IMR-90 (cell line): ENCODE results near the gene CALML3. TPM values are rescaled to one million over a fixed set of nuclear protein-coding genes. Genes with fewer than 3 reads are reported as not detected.
A peak's percentile ranks its signal among the peaks of the same experiment; 100 is the strongest.

Experiments
- ATAC-seq: fragments of 200-7000 bp; cut with Tn5 transposase; 2 replicates; pipeline ENCODE4 v1.9.1; 2020; ENCODE audit warnings: low read depth, mild to moderate bottlenecking, moderate library complexity
- BruUV-seq: library from RNA; stranded (reverse); fragments of 400-500 nt; replicated peaks from 2 replicates; lab custom pipeline; 2021; lab: Mats Ljungman, UMichigan
- CTCF ChIA-PET: fragments of 300-600 bp; formaldehyde crosslinking; extraction: SDS; loops from one replicate; lab custom pipeline; 2021; ENCODE audit warnings: antibody characterized with exemption; lab: Yijun Ruan, JAX
- POLR2A ChIA-PET: fragments of 300-600 bp; sonication (Branson Sonifier 250); formaldehyde crosslinking; loops from one replicate; lab custom pipeline; 2022; ENCODE audit warnings: antibody characterized with exemption; ENCODE audit not compliant: unreplicated experiment; lab: Charles Lee
- DNase-seq: peaks from one replicate; pipeline ENCODE4 v3.0.0; 2013
- H2AFZ ChIP-seq: replicated peaks from 2 replicates; pipeline ENCODE3; 2013; ENCODE audit warnings: low read length, mild to moderate bottlenecking; ENCODE audit not compliant: poor library complexity
- H2AK5ac ChIP-seq: 2 replicates; pipeline ENCODE4 v1.6.1; 2013; ENCODE audit warnings: low read depth, low read length, inconsistent platforms
- H2AK9ac ChIP-seq: replicated peaks from 2 replicates; pipeline ENCODE3; 2013; ENCODE audit warnings: mild to moderate bottlenecking, low read depth, low read length, moderate library complexity; ENCODE audit not compliant: poor library complexity
- H2BK120ac ChIP-seq: 2 replicates; pipeline ENCODE4 v1.6.1; 2013; ENCODE audit warnings: low read depth, low read length, inconsistent platforms
- H2BK15ac ChIP-seq: 3 replicates; pipeline ENCODE4 v1.6.1; 2013; ENCODE audit warnings: low read depth, low read length, inconsistent platforms
- H2BK20ac ChIP-seq: 2 replicates; pipeline ENCODE4 v1.6.1; 2013; ENCODE audit warnings: low read depth, mild to moderate bottlenecking, inconsistent platforms, low read length, moderate library complexity
- H2BK5ac ChIP-seq: 2 replicates; pipeline ENCODE4 v1.6.1; 2013; ENCODE audit warnings: mild to moderate bottlenecking, low read depth, low read length, inconsistent platforms; ENCODE audit not compliant: poor library complexity, severe bottlenecking
- H3K14ac ChIP-seq: replicated peaks from 2 replicates; pipeline ENCODE4 v1.6.1; 2013; ENCODE audit warnings: low read depth, low read length, inconsistent platforms
- H3K18ac ChIP-seq: 2 replicates; pipeline ENCODE4 v1.6.1; 2013; ENCODE audit warnings: low read depth, low read length, control low read depth
- H3K23ac ChIP-seq: 2 replicates; pipeline ENCODE4 v1.6.1; 2013; ENCODE audit warnings: low read depth, low read length, inconsistent platforms
- H3K27ac ChIP-seq: 2 replicates; pipeline ENCODE4 v1.5.1; 2013; ENCODE audit warnings: mild to moderate bottlenecking, control low read depth, low read length; ENCODE audit not compliant: insufficient read depth
- H3K27me3 ChIP-seq: 2 replicates; pipeline ENCODE4 v1.6.1; 2013; ENCODE audit warnings: low read length; ENCODE audit not compliant: control insufficient read depth, insufficient read depth
- H3K36me3 ChIP-seq: 2 replicates; pipeline ENCODE4 v1.6.1; 2013; ENCODE audit warnings: low read length, mixed read lengths; ENCODE audit not compliant: control insufficient read depth, insufficient read depth
- H3K4ac ChIP-seq: 2 replicates; pipeline ENCODE4 v1.6.1; 2013; ENCODE audit warnings: low read depth, low read length, inconsistent platforms
- H3K4me1 ChIP-seq: 2 replicates; pipeline ENCODE4 v1.6.1; 2013; ENCODE audit warnings: low read length, mixed read lengths; ENCODE audit not compliant: control insufficient read depth, insufficient read depth
- H3K4me2 ChIP-seq: 2 replicates; pipeline ENCODE4 v1.6.1; 2013; ENCODE audit warnings: low read depth, mild to moderate bottlenecking, control low read depth, low read length, moderate library complexity
- H3K4me3 ChIP-seq: 2 replicates; pipeline ENCODE4 v1.5.1; 2013; ENCODE audit warnings: low read depth, mild to moderate bottlenecking, control low read depth, low read length, moderate library complexity; ENCODE audit not compliant: insufficient read depth
- H3K56ac ChIP-seq: 2 replicates; pipeline ENCODE4 v1.6.1; 2013; ENCODE audit warnings: low read length, inconsistent platforms; ENCODE audit not compliant: insufficient read depth; ENCODE audit errors: extremely low read depth
- H3K79me1 ChIP-seq, 2 experiments: 2 replicates each; pipeline ENCODE4 v1.6.1; 2013; ENCODE audit warnings: low read length in 2 of 2, inconsistent platforms in 1 of 2, low read depth in 1 of 2
- H3K9ac ChIP-seq: 2 replicates; pipeline ENCODE4 v1.6.1; 2013; ENCODE audit warnings: low read depth, low read length, control low read depth
- H3K9me1 ChIP-seq: 2 replicates; pipeline ENCODE4 v1.6.1; 2013; ENCODE audit warnings: low read length, inconsistent platforms; ENCODE audit not compliant: insufficient read depth
- H3K9me3 ChIP-seq: 2 replicates; pipeline ENCODE4 v1.6.1; 2013; ENCODE audit warnings: low read length; ENCODE audit not compliant: control insufficient read depth, insufficient read depth
- H4K20me1 ChIP-seq: 2 replicates; pipeline ENCODE4 v1.6.1; 2013; ENCODE audit warnings: low read length, inconsistent platforms; ENCODE audit not compliant: insufficient read depth
- H4K5ac ChIP-seq: 2 replicates; pipeline ENCODE4 v1.6.1; 2013; ENCODE audit warnings: mild to moderate bottlenecking, low read depth, low read length, control low read depth
- H4K8ac ChIP-seq, 2 experiments: 2 replicates each; pipeline ENCODE4 v1.6.1; 2013; ENCODE audit warnings: low read depth in 2 of 2, low read length in 2 of 2, control low read depth in 1 of 2, inconsistent platforms in 1 of 2
- H4K91ac ChIP-seq: 2 replicates; pipeline ENCODE4 v1.6.1; 2013; ENCODE audit warnings: low read depth, low read length, inconsistent platforms; ENCODE audit not compliant: insufficient read depth
- NFE2L2 ChIP-seq: fragments of 150-350 bp; IDR thresholded peaks from 2 replicates; pipeline ENCODE4 v1.6.1; 2016; ENCODE audit warnings: low read depth, mild to moderate bottlenecking, low read length
- WGBS, 2 experiments: methylation state at CpG; one replicate each; pipeline versions ENCODE4 v1.1.5 to v1.1.7; 2013; ENCODE audit warnings: missing lambda C conversion rate in 2 of 2; ENCODE audit not compliant: insufficient read length in 1 of 2; ENCODE audit errors: extremely low coverage in 2 of 2; 5-methylcytosine and 5-hydroxymethylcytosine counted together
- dilution Hi-C: fragments of 300-500 bp; cut with HindIII; formaldehyde crosslinking; loops from one replicate; pipeline ENCODE4 v1.14.3; 2018; ENCODE audit warnings: low sequenced_read_pairs; ENCODE audit not compliant: unreplicated experiment
- in situ Hi-C: fragments of 300-500 bp; cut with MboI; formaldehyde crosslinking; loops from 3 replicates; pipeline ENCODE4 v1.14.3; 2019; ENCODE audit warnings: low sequenced_read_pairs, inconsistent platforms, mixed read lengths
- intact Hi-C: fragments of 100-400 bp; cut with micrococcal nuclease; formaldehyde crosslinking; loops from 2 replicates; pipeline ENCODE4 v1.10.0; 2022
- polyA plus RNA-seq, 3 experiments: library from polyadenylated mRNA; depleted of rRNA; stranded (reverse); fragments of >200 nt; gene quantifications; 2 replicates each; pipeline ENCODE4 v1.2.3, GENCODE V29; 2012; ENCODE audit warnings: low replicate concordance in 1 of 3
- total RNA-seq: library from RNA; depleted of rRNA; stranded (reverse); fragments of >200 nt; gene quantifications from 2 replicates; pipeline ENCODE4 v1.2.3, GENCODE V29; 2012
- TF ChIP-seq, protein P1 (sequence below): fragments of 150-350 bp; IDR thresholded peaks from 2 replicates; pipeline ENCODE4 v1.6.1; 2016; ENCODE audit warnings: low read depth, mild to moderate bottlenecking, low read length, moderate library complexity, borderline replicate concordance

The CALML3 gene
- total and polyA plus RNA-seq, 2 of the 4 experiments (the other 2 are of a cell fraction) = not detected

DNA sequence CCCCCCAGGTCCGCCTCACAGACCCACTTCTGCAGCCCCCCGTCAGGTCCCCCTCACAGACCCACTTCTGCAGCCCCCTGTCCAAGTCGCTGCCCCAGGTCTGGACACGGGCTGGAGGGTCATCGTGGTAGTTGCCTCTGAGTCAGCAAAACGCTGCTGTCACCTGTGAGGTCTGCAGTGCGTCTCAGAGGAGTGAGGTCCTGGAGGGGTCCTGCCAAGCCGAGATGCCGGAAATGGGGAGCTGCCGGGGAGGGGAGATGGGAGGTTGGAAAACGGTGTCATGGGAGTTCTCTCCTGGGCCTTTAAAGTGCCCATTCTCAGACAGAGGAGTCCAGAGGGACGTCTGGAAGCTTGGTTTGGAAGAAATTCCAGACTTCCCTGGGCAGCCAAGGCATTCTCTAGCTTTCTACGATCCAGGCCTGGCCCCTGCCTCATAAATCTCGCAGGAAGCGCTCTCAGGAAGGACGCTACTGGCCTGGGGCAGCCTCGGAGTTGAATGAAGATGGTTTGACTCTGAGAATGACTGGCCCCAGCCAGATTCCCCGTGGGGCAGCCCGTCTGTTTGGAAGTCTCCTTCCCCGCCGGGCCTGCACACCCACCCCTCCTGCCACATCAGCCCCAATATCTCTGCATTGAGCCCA, 38.7 kb downstream of the CALML3 start:
- Histone ChIP-seq H3K27ac (no peak overlapping the region), H3K36me3 (no peaks in the 10 kb centered on the region), H3K4me3 (no peak overlapping the region), H3K14ac (no peak overlapping the region), H3K4me2 (no peak overlapping the region), H2BK15ac (0 out of 3 replicates have a peak overlapping the region, but pooled peaks have one; percentile 68), H2BK20ac (peak overlapping the region; percentile 60; the same call in 1 of the 2 replicates), H3K79me1 (peaks cover 0 to 7% of the 10 kb centered on the region in 2 experiments; a peak in 1 of 4 replicates), H3K9ac (no peak overlapping the region), H3K27me3 (no peaks in the 10 kb centered on the region), H3K9me1 (peaks cover 31% of the 10 kb centered on the region), H4K8ac (peak overlapping the region in 1 of 2 experiments; percentile 78; a peak in 2 of 4 replicates), H2BK5ac (peak overlapping the region; percentile 35), H2AK5ac (peak overlapping the region; percentile 41), H3K4me1 (peaks cover 38% of the 10 kb centered on the region), H3K4ac (peak overlapping the region; percentile 85), H2BK120ac (peak overlapping the region; percentile 91), H3K9me3 (no peaks in the 10 kb centered on the region), H3K18ac (no peak overlapping the region), H3K56ac (no peak overlapping the region), H2AFZ (peak overlapping the region; percentile 90), H4K5ac (peak overlapping the region; percentile 19; the same call in 1 of the 2 replicates), H3K23ac (no peak overlapping the region), H2AK9ac (peak overlapping the region; percentile 65), H4K20me1 (no peaks in the 10 kb centered on the region), H4K91ac (peak overlapping the region; percentile 76; the same call in 1 of the 2 replicates)
- DNase-seq = no peak
- ChIA-PET POLR2A (no interaction called here), CTCF (interaction anchor here (1.1 to 1.8 kb wide), 2 partner anchors 59 to 60 kb away, joined by 4 to 5 read pairs; no protein-coding TSS in a partner anchor)
- no peak for ATAC-seq
- BruUV-seq = no TSS peak
- intact Hi-C loops = no loop called here
- no peak for TF ChIP-seq NFE2L2
- TF ChIP-seq, protein P1, sequence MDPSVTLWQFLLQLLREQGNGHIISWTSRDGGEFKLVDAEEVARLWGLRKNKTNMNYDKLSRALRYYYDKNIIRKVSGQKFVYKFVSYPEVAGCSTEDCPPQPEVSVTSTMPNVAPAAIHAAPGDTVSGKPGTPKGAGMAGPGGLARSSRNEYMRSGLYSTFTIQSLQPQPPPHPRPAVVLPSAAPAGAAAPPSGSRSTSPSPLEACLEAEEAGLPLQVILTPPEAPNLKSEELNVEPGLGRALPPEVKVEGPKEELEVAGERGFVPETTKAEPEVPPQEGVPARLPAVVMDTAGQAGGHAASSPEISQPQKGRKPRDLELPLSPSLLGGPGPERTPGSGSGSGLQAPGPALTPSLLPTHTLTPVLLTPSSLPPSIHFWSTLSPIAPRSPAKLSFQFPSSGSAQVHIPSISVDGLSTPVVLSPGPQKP = no peak
- 72% methylated on average over 7 of the region's 21 CpGs; no CpG with 5 or more reads in 1 of the 2 experiments for WGBS, 2 experiments
- dilution Hi-C loops = no loop called here
- in situ Hi-C loops = no loop called here
